CD8-positive, alpha-beta memory T cell (primary cell): ENCODE measurements around the gene MYLK2. TPM values are rescaled to one million over a fixed set of nuclear protein-coding genes. Genes with fewer than 3 reads are reported as not detected.

Source experiments
- CTCF ChIA-PET: fragments of 350-600 bp; sonication (Branson Sonifier 250); formaldehyde crosslinking; loops from one replicate; lab custom pipeline; 2021; ENCODE audit warnings: antibody characterized with exemption; lab: Charles Lee
- POLR2A ChIA-PET: fragments of 350-600 bp; sonication (Branson Sonifier 250); formaldehyde crosslinking; loops from one replicate; lab custom pipeline; 2021; ENCODE audit warnings: antibody characterized with exemption; lab: Charles Lee
- DNase-seq, 5 donors: peaks; one replicate each; pipeline versions ENCODE4 v3.0.0 to v3.0.0-alpha.2; 2020 to 2022; ENCODE audit warnings: mixed read lengths in 1 of 5
- H3K27ac ChIP-seq: one replicate; pipeline ENCODE4 v1.7.0; 2013; ENCODE audit warnings: low read depth, mild to moderate bottlenecking, low read length, moderate library complexity
- H3K27me3 ChIP-seq: 2 replicates; pipeline ENCODE4 v1.7.0; 2013; ENCODE audit warnings: low read length, mild to moderate bottlenecking; ENCODE audit not compliant: insufficient read depth, poor library complexity, severe bottlenecking
- H3K36me3 ChIP-seq: 2 replicates; pipeline ENCODE4 v1.7.0; 2013; ENCODE audit warnings: mild to moderate bottlenecking, low read length, moderate library complexity; ENCODE audit not compliant: insufficient read depth
- H3K4me1 ChIP-seq: 2 replicates; pipeline ENCODE4 v1.7.0; 2013; ENCODE audit warnings: mild to moderate bottlenecking, low read length, moderate library complexity; ENCODE audit not compliant: insufficient read depth
- H3K4me3 ChIP-seq: 2 replicates; pipeline ENCODE4 v1.7.0; 2013; ENCODE audit warnings: mild to moderate bottlenecking, low read length
- H3K9me3 ChIP-seq: 2 replicates; pipeline ENCODE4 v1.7.0; 2013; ENCODE audit warnings: mild to moderate bottlenecking, low read length
- H3K27ac Mint-ChIP-seq, 8 donors: one replicate each; pipeline ENCODE4 v1.8.0; 2020 to 2021; ENCODE audit warnings: mixed read lengths in 8 of 8, mild to moderate bottlenecking in 6 of 8, inconsistent platforms in 3 of 8, moderate library complexity in 3 of 8
- H3K27me3 Mint-ChIP-seq, 2 donors: one replicate each; pipeline ENCODE4 v1.8.0; 2020 to 2021; ENCODE audit warnings: mixed read lengths in 2 of 2, mild to moderate bottlenecking in 1 of 2, moderate library complexity in 1 of 2
- H3K36me3 Mint-ChIP-seq, 3 donors: one replicate each; pipeline ENCODE4 v1.8.0; 2020 to 2021; ENCODE audit warnings: mixed read lengths in 3 of 3, inconsistent platforms in 1 of 3, mild to moderate bottlenecking in 1 of 3
- H3K4me1 Mint-ChIP-seq, 3 donors: one replicate each; pipeline ENCODE4 v1.8.0; 2020 to 2021; ENCODE audit warnings: mixed read lengths in 3 of 3, inconsistent platforms in 1 of 3, mild to moderate bottlenecking in 1 of 3
- H3K4me3 Mint-ChIP-seq, 7 donors: one replicate each; pipeline ENCODE4 v1.8.0; 2020 to 2021; ENCODE audit warnings: mixed read lengths in 7 of 7, mild to moderate bottlenecking in 6 of 7, moderate library complexity in 4 of 7, inconsistent platforms in 2 of 7
- H3K9me3 Mint-ChIP-seq, 5 donors: one replicate each; pipeline ENCODE4 v1.8.0; 2020 to 2022; ENCODE audit warnings: mixed read lengths in 5 of 5, mild to moderate bottlenecking in 3 of 5, moderate library complexity in 2 of 5, inconsistent platforms in 1 of 5
- polyA plus RNA-seq: library from polyadenylated mRNA; unstranded; fragments of 300-500 nt; fragmentation: Illumina TruSeq; gene quantifications from one replicate; pipeline ENCODE4 v1.2.3, GENCODE V29; 2021
- total RNA-seq, 2 experiments: library from RNA; stranded (reverse); gene quantifications; one replicate each; pipeline ENCODE4 v1.2.3, GENCODE V29; 2021

MYLK2 gene
- total and polyA plus RNA-seq, 3 experiments from 2014 or later = 0.13 to 0.24 TPM; not detected in 1

DNA sequence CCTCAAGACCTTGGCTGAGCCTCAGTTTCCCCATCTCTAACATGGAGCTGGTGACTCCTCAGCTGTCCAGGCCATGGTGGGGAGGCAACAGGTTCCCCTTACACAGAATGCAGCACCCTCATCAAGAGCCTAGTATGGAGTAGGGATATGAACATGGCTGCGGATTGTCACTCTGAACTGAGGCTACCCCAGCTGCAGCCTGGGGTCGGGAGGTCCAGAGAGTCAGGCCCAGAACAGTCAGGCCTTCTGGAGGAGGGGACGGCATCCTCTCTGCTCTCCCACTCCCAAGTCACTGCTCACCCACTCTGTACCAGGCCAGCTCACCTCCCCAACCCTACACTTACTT is 27.6 kb downstream of the MYLK2 start:
- Mint-ChIP-seq H3K9me3 (no peaks in the 10 kb centered on the region), H3K27ac (peak overlapping the region in 1 of 8 donors; percentile 29)

DNA sequence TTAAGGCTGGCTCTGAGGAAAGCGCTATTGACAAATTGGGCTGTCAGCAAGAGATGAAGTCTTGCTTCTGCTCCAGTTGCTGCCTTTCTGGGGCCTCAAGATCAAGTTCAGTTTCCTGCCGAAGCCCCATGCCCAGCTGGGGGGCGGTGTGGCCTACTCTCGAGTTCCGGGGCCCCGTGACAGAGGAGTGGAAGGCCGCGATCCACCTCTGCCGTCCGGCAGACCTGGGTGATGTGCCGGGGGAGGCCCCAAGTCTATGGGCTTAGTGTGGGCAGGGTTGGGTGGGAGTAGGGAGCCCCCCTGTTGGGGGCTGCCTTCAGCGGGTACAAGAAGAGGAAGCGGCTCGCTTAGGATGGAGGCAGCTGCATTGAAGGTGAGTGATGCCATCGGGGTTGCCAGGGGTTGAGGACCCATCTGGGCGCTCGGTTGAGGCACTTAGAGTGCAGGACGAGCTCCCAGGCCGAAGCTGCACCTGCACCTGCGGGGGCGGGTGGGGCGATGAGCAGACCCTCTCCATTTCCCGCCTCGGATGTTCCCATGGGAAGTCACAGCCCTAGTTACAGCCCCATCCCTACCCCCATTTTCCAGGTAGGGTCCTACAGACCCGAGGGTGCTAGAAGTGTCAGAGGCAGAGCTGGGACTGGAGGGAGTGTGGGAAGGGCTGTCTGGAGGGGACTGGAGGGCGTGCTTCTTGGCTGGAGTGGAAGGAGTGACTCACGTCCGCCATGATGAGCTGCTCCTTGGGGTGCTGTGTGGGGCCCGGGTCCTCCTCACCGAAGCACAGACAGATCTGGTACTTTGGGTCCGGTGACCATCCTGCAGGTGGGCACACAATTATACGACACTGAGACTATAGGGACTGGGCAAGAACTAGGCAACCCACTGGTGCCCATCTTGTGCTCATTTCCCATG is 29.2 kb downstream of the MYLK2 start:
- CTCF ChIA-PET = interaction anchor here (0.9 to 4.5 kb wide), 4 partner anchors 12 to 183 kb away, joined by 3 to 34 read pairs (median 20); no protein-coding TSS in a partner anchor
- DNase-seq = no peak
- Histone ChIP-seq H3K4me3 (no peak overlapping the region), H3K4me1 (no peaks in the 10 kb centered on the region), H3K27me3 (peaks cover 9% of the 10 kb centered on the region), H3K9me3 (no peaks in the 10 kb centered on the region), H3K36me3 (no peaks in the 10 kb centered on the region), H3K27ac (no peak overlapping the region)
- Mint-ChIP-seq H3K27ac (no peak overlapping the region), H3K27me3 (peaks cover 17 to 29% of the 10 kb centered on the region in 2 donors), H3K4me3 (no peak overlapping the region), H3K4me1 (no peaks in the 10 kb centered on the region), H3K36me3 (no peaks in the 10 kb centered on the region), H3K9me3 (no peaks in the 10 kb centered on the region)
- POLR2A ChIA-PET = no interaction called here

More for the DNA sequence above, 27.6 kb downstream of the MYLK2 start:
- no peak overlapping the region for H3K4me3 Mint-ChIP-seq
- H3K4me3 ChIP-seq = no peak overlapping the region
- CTCF ChIA-PET = interaction anchor here (0.8 to 4.5 kb wide), 13 partner anchors 9 to 227 kb away, joined by 3 to 34 read pairs (median 3); partner anchors contain the start of gene PDRG1
- no peak for DNase-seq
- peaks cover 12 to 29% of the 10 kb centered on the region in 2 donors for H3K27me3 Mint-ChIP-seq
- H3K4me1 ChIP-seq = no peaks in the 10 kb centered on the region
- no peaks in the 10 kb centered on the region for H3K9me3 ChIP-seq
- H3K36me3 ChIP-seq = no peaks in the 10 kb centered on the region
- no peaks in the 10 kb centered on the region for H3K4me1 Mint-ChIP-seq
- no peak overlapping the region for H3K27ac ChIP-seq
- POLR2A ChIA-PET = no interaction called here
- peaks cover 9% of the 10 kb centered on the region for H3K27me3 ChIP-seq
- no peaks in the 10 kb centered on the region for H3K36me3 Mint-ChIP-seq

DNA sequence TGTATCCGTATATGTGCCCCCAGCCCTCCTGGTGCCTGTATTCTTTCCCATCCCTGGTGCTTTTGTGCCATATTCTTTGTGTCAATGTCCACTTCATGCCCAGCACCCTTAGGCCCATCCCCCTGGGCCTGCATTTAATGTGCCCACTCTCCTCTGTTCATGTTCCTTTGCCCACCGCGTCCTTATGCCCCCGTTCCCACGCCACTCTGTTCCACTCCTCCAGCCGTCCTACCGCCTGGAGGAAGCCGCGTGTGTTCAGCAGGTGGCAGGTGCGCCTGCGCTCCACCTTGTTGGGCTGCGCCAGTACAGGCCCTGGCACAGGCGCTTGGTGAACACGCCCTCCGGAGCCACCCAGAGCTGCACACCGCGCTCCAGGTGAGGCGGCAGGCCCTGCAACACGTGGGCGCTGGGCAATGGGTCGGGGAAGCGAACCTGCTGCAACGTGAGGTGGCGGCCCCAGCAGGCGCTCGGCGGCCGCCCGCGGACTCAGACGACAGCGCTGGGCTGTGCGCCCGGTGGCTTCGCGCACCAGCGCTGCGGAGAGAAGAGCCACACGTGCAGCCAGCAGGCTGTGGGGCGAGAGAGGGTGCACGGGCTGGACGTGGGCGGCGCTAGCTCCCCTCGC is 30.3 kb downstream of the MYLK2 start:
- Histone ChIP-seq H3K4me1 (no peaks in the 10 kb centered on the region), H3K36me3 (no peaks in the 10 kb centered on the region), H3K4me3 (no peak overlapping the region), H3K27ac (no peak overlapping the region), H3K27me3 (peaks cover 9% of the 10 kb centered on the region), H3K9me3 (no peaks in the 10 kb centered on the region)
- H3K27ac Mint-ChIP-seq = no peak overlapping the region
- no peak overlapping the region for H3K4me3 Mint-ChIP-seq
- H3K9me3 Mint-ChIP-seq = no peaks in the 10 kb centered on the region
- ChIA-PET POLR2A (interaction anchor here (0.6 kb wide), 1 partner anchor 79 kb away, joined by 3 read pairs; no protein-coding TSS in a partner anchor), CTCF (interaction anchor here (1.1 to 4.1 kb wide), 3 partner anchors 11 to 33 kb away, joined by 3 to 21 read pairs (median 5); no protein-coding TSS in a partner anchor)
- DNase-seq = no peak
- peaks cover 16 to 29% of the 10 kb centered on the region in 2 donors for H3K27me3 Mint-ChIP-seq
- H3K4me1 Mint-ChIP-seq = no peaks in the 10 kb centered on the region
- no peaks in the 10 kb centered on the region for H3K36me3 Mint-ChIP-seq

DNA sequence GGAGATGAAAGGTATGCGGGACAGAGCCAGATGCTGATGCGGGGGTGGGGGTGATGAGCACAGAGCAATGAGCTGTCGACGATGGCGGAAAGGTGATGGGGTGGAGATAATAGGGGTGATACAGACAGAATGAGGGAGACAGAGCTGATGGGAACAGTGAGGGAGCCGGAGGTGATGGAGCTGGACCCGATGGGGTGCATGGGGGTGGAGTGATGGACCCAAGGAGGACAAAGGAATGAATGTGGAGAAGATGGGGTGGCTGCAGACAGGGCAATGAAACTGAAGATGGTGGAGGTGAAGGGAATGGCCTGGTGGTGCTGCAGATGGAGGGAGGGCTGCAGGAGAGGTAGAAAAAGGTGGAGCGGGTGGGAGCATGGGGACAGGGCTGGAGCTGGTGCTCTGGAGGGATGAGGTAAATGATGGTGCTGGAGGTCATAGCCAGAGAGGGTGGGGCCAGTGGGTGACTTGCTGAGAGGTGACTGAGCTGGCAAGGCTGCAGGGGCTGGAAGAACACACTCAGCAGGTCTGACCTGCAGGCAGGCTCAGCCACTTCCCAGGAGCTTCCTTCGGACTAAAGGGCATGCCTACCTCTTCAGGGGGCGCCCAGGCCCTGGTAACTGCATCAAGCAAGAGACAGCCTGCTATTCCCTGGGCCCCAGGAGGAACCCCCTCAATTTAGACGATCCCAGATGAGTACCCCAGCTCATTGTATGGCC is 32.2 kb downstream of the MYLK2 start:
- H3K27ac Mint-ChIP-seq = no peak overlapping the region
- no peaks in the 10 kb centered on the region for H3K4me1 ChIP-seq

DNA sequence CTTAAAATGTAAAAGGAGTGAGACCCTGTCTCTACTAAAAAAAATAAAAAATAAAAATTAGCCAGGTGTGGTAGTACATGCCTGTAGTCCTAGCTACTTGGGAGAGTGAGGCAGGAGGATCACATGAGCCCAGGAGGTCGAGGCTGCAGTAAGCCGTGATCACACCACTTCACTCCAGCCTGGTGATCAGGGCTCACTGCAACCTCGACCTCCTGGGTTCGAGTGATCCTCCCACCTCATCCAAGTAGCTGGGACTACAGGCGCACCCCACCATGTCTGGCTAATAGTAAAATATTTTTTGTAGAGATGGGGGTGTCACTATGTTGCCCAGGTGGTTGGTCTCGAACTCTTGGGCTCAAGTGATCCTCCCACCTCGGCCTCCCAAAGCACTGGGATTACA is 34.3 kb downstream of the MYLK2 start:
- Mint-ChIP-seq H3K4me3 (no peak overlapping the region), H3K4me1 (no peaks in the 10 kb centered on the region), H3K36me3 (no peaks in the 10 kb centered on the region), H3K9me3 (no peaks in the 10 kb centered on the region), H3K27me3 (peaks cover 16 to 26% of the 10 kb centered on the region in 2 donors), H3K27ac (no peak overlapping the region)
- Histone ChIP-seq H3K9me3 (no peaks in the 10 kb centered on the region), H3K4me1 (no peaks in the 10 kb centered on the region), H3K36me3 (no peaks in the 10 kb centered on the region), H3K27me3 (peaks cover 26% of the 10 kb centered on the region), H3K27ac (no peak overlapping the region), H3K4me3 (no peak overlapping the region)
- ChIA-PET CTCF (interaction anchor here (0.8 to 4.8 kb wide), 12 partner anchors 10 to 799 kb away, joined by 3 to 43 read pairs (median 4); partner anchors contain the start of gene PDRG1), POLR2A (no interaction called here)
- no peak for DNase-seq

More for the DNA sequence above, 32.2 kb downstream of the MYLK2 start:
- no peak overlapping the region for H3K4me3 Mint-ChIP-seq
- no peaks in the 10 kb centered on the region for H3K9me3 ChIP-seq
- H3K4me3 ChIP-seq = no peak overlapping the region
- ChIA-PET CTCF (interaction anchor here (0.9 to 4.8 kb wide), 11 partner anchors 9 to 240 kb away, joined by 3 to 43 read pairs (median 6); partner anchors contain the start of gene PDRG1), POLR2A (no interaction called here)
- H3K27me3 Mint-ChIP-seq = peaks cover 16 to 29% of the 10 kb centered on the region in 2 donors
- H3K36me3 ChIP-seq = no peaks in the 10 kb centered on the region
- no peaks in the 10 kb centered on the region for H3K9me3 Mint-ChIP-seq
- peaks cover 14% of the 10 kb centered on the region for H3K27me3 ChIP-seq
- no peak for DNase-seq
- H3K27ac ChIP-seq = no peak overlapping the region
- H3K4me1 Mint-ChIP-seq = no peaks in the 10 kb centered on the region
- H3K36me3 Mint-ChIP-seq = no peaks in the 10 kb centered on the region

DNA sequence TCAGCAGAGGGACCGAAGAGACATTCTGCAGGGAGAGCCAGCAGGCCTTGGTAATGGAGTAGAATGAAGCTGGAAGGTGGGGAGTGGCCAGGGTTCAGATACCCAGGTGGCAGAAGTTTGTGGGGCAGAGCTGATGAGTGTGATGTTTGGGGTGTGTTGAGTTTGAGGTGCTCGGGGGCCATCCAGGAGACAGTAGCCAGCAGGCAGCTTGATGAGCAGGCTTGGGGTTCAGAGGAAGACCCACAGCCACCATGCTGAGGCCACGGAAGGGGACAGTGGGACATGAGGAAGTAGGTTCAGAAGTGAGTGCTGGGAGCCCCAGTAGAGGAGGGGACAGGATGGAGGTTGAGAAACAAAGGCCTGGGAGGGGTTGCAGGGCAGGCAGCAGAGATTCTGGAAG is 37.4 kb downstream of the MYLK2 start:
- H3K4me3 Mint-ChIP-seq = no peak overlapping the region
- Histone ChIP-seq H3K4me3 (no peak overlapping the region), H3K4me1 (peaks cover 7% of the 10 kb centered on the region), H3K36me3 (no peaks in the 10 kb centered on the region), H3K27me3 (peaks cover 19% of the 10 kb centered on the region), H3K27ac (no peak overlapping the region), H3K9me3 (no peaks in the 10 kb centered on the region)
- H3K27me3 Mint-ChIP-seq = peaks cover 10 to 17% of the 10 kb centered on the region in 2 donors
- no peak for DNase-seq
- no peaks in the 10 kb centered on the region for H3K9me3 Mint-ChIP-seq
- H3K36me3 Mint-ChIP-seq = no peaks in the 10 kb centered on the region
- POLR2A ChIA-PET = no interaction called here
- peaks cover 0 to 11% (median 0%) of the 10 kb centered on the region in 3 donors for H3K4me1 Mint-ChIP-seq
- CTCF ChIA-PET = interaction anchor here (0.7 to 2.3 kb wide), 5 partner anchors 10 to 922 kb away, joined by 3 to 7 read pairs (median 4); partner anchors contain the start of gene PDRG1
- H3K27ac Mint-ChIP-seq = no peak overlapping the region

DNA sequence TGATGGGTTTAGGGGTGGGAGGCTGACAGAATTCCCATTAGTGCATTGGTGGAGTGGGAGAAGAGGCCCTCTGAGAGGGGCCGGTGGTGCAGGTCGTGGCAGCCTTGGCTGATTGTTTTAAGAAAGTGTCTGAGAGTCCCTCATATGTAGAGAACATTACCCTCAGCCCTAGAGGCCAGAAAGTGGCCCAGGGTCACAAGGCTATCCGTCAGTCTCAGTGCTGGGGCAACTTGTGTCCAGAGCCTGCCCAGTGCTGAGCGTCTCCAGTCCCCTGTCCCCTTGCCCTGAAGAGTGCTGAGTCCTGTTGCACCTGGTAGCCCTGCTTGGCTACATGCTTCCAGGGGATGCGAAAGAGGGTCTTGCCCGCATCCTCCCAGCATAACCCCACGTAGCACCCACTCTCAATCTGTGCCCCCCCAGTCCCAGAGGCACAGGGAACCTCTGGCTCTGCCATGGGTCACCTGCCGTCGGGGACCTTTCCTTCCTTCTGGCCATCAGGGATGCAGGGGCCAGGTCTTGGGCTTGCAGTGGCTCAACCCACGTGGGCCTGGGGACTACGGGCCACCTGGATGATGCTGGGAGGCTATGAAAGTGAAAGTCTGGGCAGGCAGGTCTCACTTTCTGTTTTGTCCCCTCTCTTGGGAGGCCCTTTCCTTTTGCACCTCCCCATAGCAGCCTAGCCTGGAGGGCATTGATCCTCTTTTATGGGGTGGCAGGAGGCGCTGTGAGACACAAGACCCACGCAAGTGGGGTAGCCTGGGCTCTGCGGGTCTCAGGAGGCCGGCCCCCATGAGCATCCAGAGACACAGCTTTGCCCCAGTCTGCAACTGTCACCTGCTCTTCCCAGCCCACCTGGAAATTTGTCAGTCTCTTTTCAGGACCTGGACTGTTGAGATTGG is 39.0 kb downstream of the MYLK2 start:
- Histone ChIP-seq H3K4me3 (no peak overlapping the region), H3K4me1 (peaks cover 7% of the 10 kb centered on the region), H3K36me3 (no peaks in the 10 kb centered on the region), H3K27ac (no peak overlapping the region), H3K9me3 (no peaks in the 10 kb centered on the region), H3K27me3 (peaks cover 16% of the 10 kb centered on the region)
- Mint-ChIP-seq H3K27ac (peak overlapping the region in 1 of 8 donors; percentile 24), H3K36me3 (no peaks in the 10 kb centered on the region), H3K27me3 (peaks cover 9 to 12% of the 10 kb centered on the region in 2 donors), H3K4me1 (peaks cover 0 to 17% (median 5%) of the 10 kb centered on the region in 3 donors), H3K4me3 (no peak overlapping the region), H3K9me3 (no peaks in the 10 kb centered on the region)
- ChIA-PET POLR2A (no interaction called here), CTCF (interaction anchor here (2.5 kb wide), 1 partner anchor 11 kb away, joined by 6 read pairs; no protein-coding TSS in a partner anchor)
- DNase-seq = no peak
